IPS-18a (cell line): ENCODE measurements around the gene UBL3.

ENCODE experiments used
- H3K27ac ChIP-seq: one replicate; pipeline ENCODE4 v1.5.1; 2013; ENCODE audit warnings: low read length
- H3K27me3 ChIP-seq: one replicate; pipeline ENCODE4 v1.6.1; 2013; ENCODE audit warnings: mild to moderate bottlenecking, low read length; ENCODE audit not compliant: control insufficient read depth, insufficient read depth
- H3K36me3 ChIP-seq: one replicate; pipeline ENCODE4 v1.6.1; 2013; ENCODE audit warnings: low read depth, low read length; ENCODE audit not compliant: control insufficient read depth
- H3K4me1 ChIP-seq: one replicate; pipeline ENCODE4 v1.6.1; 2013; ENCODE audit warnings: low read depth, low read length; ENCODE audit not compliant: control insufficient read depth
- H3K4me3 ChIP-seq: one replicate; pipeline ENCODE4 v1.5.1; 2013; ENCODE audit warnings: low read length
- H3K9ac ChIP-seq: one replicate; pipeline ENCODE4 v1.6.1; 2013; ENCODE audit warnings: mild to moderate bottlenecking, low read length, moderate library complexity
- H3K9me3 ChIP-seq: one replicate; pipeline ENCODE4 v1.6.1; 2013; ENCODE audit warnings: low read depth, low read length; ENCODE audit not compliant: control insufficient read depth

Gene UBL3

GRCh38 chr13:29730253-29730652 lies 120.2 kb downstream of the UBL3 start:
- Histone ChIP-seq H3K36me3 (no peaks in the 10 kb centered on the region), H3K4me1 (no peaks in the 10 kb centered on the region), H3K27ac (no peak overlapping the region), H3K9me3 (no peaks in the 10 kb centered on the region), H3K4me3 (no peak overlapping the region), H3K9ac (no peak overlapping the region), H3K27me3 (no peaks in the 10 kb centered on the region)

- Histone ChIP-seq H3K9ac (no peak overlapping the region), H3K9me3 (no peaks in the 10 kb centered on the region), H3K4me1 (peaks cover 9% of the 10 kb centered on the region), H3K4me3 (no peak overlapping the region), H3K27ac (no peak overlapping the region), H3K36me3 (no peaks in the 10 kb centered on the region), H3K27me3 (no peaks in the 10 kb centered on the region)
These were observed 128.0 kb downstream of the UBL3 start for GRCh38 chr13:29722415-29722814.

GRCh38 chr13:29721766-29722165 lies 128.7 kb downstream of the UBL3 start:
- Histone ChIP-seq H3K36me3 (no peaks in the 10 kb centered on the region), H3K27ac (no peak overlapping the region)

GRCh38 chr13:29718694-29719093 lies 131.7 kb downstream of the UBL3 start:
- Histone ChIP-seq H3K4me1 (peaks cover 9% of the 10 kb centered on the region), H3K4me3 (no peak overlapping the region), H3K36me3 (no peaks in the 10 kb centered on the region), H3K27me3 (no peaks in the 10 kb centered on the region), H3K9me3 (no peaks in the 10 kb centered on the region), H3K9ac (no peak overlapping the region), H3K27ac (no peak overlapping the region)

More at GRCh38 chr13:29721766-29722165, 128.7 kb downstream of the UBL3 start:
- H3K4me1 ChIP-seq: peaks cover 9% of the 10 kb centered on the region
- no peaks in the 10 kb centered on the region for H3K9me3 ChIP-seq
- H3K27me3 ChIP-seq: no peaks in the 10 kb centered on the region
- no peak overlapping the region for H3K9ac ChIP-seq
- H3K4me3 ChIP-seq: no peak overlapping the region

- no peaks in the 10 kb centered on the region for H3K36me3 ChIP-seq
- H3K27ac ChIP-seq: no peak overlapping the region
- no peak overlapping the region for H3K9ac ChIP-seq
- H3K4me1 ChIP-seq: no peaks in the 10 kb centered on the region
- H3K9me3 ChIP-seq: no peaks in the 10 kb centered on the region
- no peak overlapping the region for H3K4me3 ChIP-seq
- no peaks in the 10 kb centered on the region for H3K27me3 ChIP-seq
These were observed 133.9 kb downstream of the UBL3 start for GRCh38 chr13:29716493-29716892.
